Esophagus muscularis mucosa (tissue), 3 donors: ENCODE data around the gene TBC1D22A.

ENCODE experiments used
- CTCF ChIP-seq, 3 experiments: fragments of 200-600 bp in 2 of 3; fragments of 450-650 bp in 1 of 3; sonication (generic) in 2 of 3; IDR thresholded peaks; one replicate each; pipeline ENCODE4 v1.5.1; 2017 to 2019; ENCODE audit warnings: antibody characterized with exemption in 3 of 3, mild to moderate bottlenecking in 2 of 3, moderate library complexity in 1 of 3
- POLR2A ChIP-seq: fragments of 450-650 bp; IDR thresholded peaks from one replicate; pipeline ENCODE4 v1.6.1; 2017; ENCODE audit warnings: antibody characterized with exemption, moderate library complexity, mild to moderate bottlenecking, low read depth

- TF ChIP-seq CTCF (IDR thresholded peaks at IDR 0.05) (no peak), POLR2A (no peak)
Measured at GRCh38 chr22:46764779-46765485, 2.5 kb downstream of the TBC1D22A start.
